Breast epithelium (tissue), 3 donors: ENCODE results near the gene PEDS1.
"Not testable (repeated sequence)": the region's sequence is repeated elsewhere in the genome, so short reads cannot be mapped to it uniquely, and the experiment has no call there.

Experiments
- CTCF ChIP-seq, 3 donors: fragments of 450-650 bp; IDR thresholded peaks; one replicate each; pipeline ENCODE4 v1.5.1; 2016 to 2017; ENCODE audit warnings: antibody characterized with exemption in 3 of 3, mild to moderate bottlenecking in 3 of 3, moderate library complexity in 3 of 3
- POLR2AphosphoS5 ChIP-seq, 3 donors: sonication (generic); formaldehyde crosslinking; IDR thresholded peaks; one replicate each; pipeline ENCODE4 v1.6.1; 2017; ENCODE audit warnings: antibody characterized with exemption in 3 of 3

GRCh38 chr20:50161494-50161893 is 8.0 kb upstream of the PEDS1 start:
- not testable (repeated sequence) for TF ChIP-seq CTCF, POLR2AphosphoS5 (IDR thresholded peaks at IDR 0.05)
